Cardiac fibroblast (primary cell): ENCODE measurements around the gene IGLL1.

Experiments used
- DNase-seq, 2 donors: peaks; one replicate each; pipeline versions ENCODE4 v3.0.0 to v3.0.0-alpha.2; 2010; ENCODE audit warnings: low read depth in 2 of 2
- H3K4me3 ChIP-seq, 2 donors: replicated peaks in 1 of 2; 1 replicate in 1 of 2; 2 replicates in 1 of 2; pipeline ENCODE4 v1.5.1; 2011; ENCODE audit warnings: low read depth in 2 of 2, low read length in 2 of 2, mild to moderate bottlenecking in 2 of 2, moderate library complexity in 1 of 2
- CTCF ChIP-seq: IDR thresholded peaks from one replicate; pipeline ENCODE4 v1.5.1; 2011; ENCODE audit warnings: low read depth, mild to moderate bottlenecking, low read length, inconsistent platforms

The IGLL1 gene

GRCh38 chr22:23581260-23581650 lies 1.2 kb upstream of the IGLL1 start:
- no peak for DNase-seq
- no peak for TF ChIP-seq CTCF
- H3K4me3 ChIP-seq = no peak overlapping the region

- no peak for DNase-seq
- no peak overlapping the region for H3K4me3 ChIP-seq
- TF ChIP-seq CTCF = no peak
Observed at GRCh38 chr22:23580576-23581259, 628 bp upstream of the IGLL1 start.

- no peak for TF ChIP-seq CTCF
Observed at GRCh38 chr22:23579280-23579679, 810 bp downstream of the IGLL1 start.

GRCh38 chr22:23578306-23578705 lies 1.8 kb downstream of the IGLL1 start:
- no peak overlapping the region for H3K4me3 ChIP-seq
- TF ChIP-seq CTCF = no peak
- no peak for DNase-seq

More at GRCh38 chr22:23579280-23579679, 810 bp downstream of the IGLL1 start:
- DNase-seq = no peak
- H3K4me3 ChIP-seq = no peak overlapping the region

- H3K4me3 ChIP-seq = no peak overlapping the region
- TF ChIP-seq CTCF = no peak
- no peak for DNase-seq
Observed at GRCh38 chr22:23576681-23577080, 3.4 kb downstream of the IGLL1 start.

GRCh38 chr22:23575601-23576000 lies 4.5 kb downstream of the IGLL1 start:
- no peak for TF ChIP-seq CTCF
- no peak for DNase-seq
- no peak overlapping the region for H3K4me3 ChIP-seq

GRCh38 chr22:23574877-23575276 lies 5.2 kb downstream of the IGLL1 start:
- TF ChIP-seq CTCF = no peak
- DNase-seq = no peak
- H3K4me3 ChIP-seq = no peak overlapping the region
